Fibroblast of lung (primary cell): ENCODE results near the gene NCAPD2. TPM values are rescaled to one million over a fixed set of nuclear protein-coding genes. Genes with fewer than 3 reads are reported as not detected.

Experiments used
- DNase-seq, 2 donors: peaks; one replicate each; pipeline versions ENCODE4 v3.0.0 to v3.0.0-alpha.2; 2010; ENCODE audit warnings: low read depth in 2 of 2
- H2AFZ ChIP-seq: 2 replicates; pipeline ENCODE4 v1.5.1; 2012; ENCODE audit warnings: low read length, control low read depth, inconsistent platforms
- H3K27ac ChIP-seq: 2 replicates; pipeline ENCODE4 v1.5.1; 2011; ENCODE audit warnings: low read length, control low read depth; ENCODE audit not compliant: insufficient read depth
- H3K27me3 ChIP-seq: 2 replicates; pipeline ENCODE4 v1.5.1; 2011; ENCODE audit warnings: mild to moderate bottlenecking, low read length; ENCODE audit not compliant: control insufficient read depth, insufficient read depth
- H3K36me3 ChIP-seq: 2 replicates; pipeline ENCODE4 v1.5.1; 2011; ENCODE audit warnings: low read length; ENCODE audit not compliant: control insufficient read depth, insufficient read depth
- H3K4me1 ChIP-seq: 2 replicates; pipeline ENCODE4 v1.5.1; 2011; ENCODE audit warnings: low read length; ENCODE audit not compliant: control insufficient read depth, insufficient read depth; ENCODE audit errors: extremely low read depth
- H3K4me2 ChIP-seq: 2 replicates; pipeline ENCODE4 v1.5.1; 2011; ENCODE audit warnings: low read length, control low read depth; ENCODE audit not compliant: insufficient read depth; ENCODE audit errors: extremely low read depth
- H3K4me3 ChIP-seq, 4 experiments: fragments of 200-600 bp in 1 of 4; sonication (generic) in 1 of 4; replicated peaks in 1 of 4; 2 replicates each; pipeline ENCODE4 v1.5.1; 2011 to 2016; ENCODE audit warnings: low read length in 4 of 4, low read depth in 3 of 4, mild to moderate bottlenecking in 3 of 4, control low read depth in 2 of 4, inconsistent platforms in 1 of 4, mixed read lengths in 1 of 4; ENCODE audit not compliant: insufficient read depth in 1 of 4; ENCODE audit errors: control extremely low read depth in 1 of 4
- H3K79me2 ChIP-seq: 2 replicates; pipeline ENCODE4 v1.5.1; 2012; ENCODE audit warnings: mild to moderate bottlenecking, low read length, inconsistent platforms; ENCODE audit not compliant: control insufficient read depth, insufficient read depth
- H3K9ac ChIP-seq: 2 replicates; pipeline ENCODE4 v1.5.1; 2011; ENCODE audit warnings: mild to moderate bottlenecking, low read length, control low read depth; ENCODE audit not compliant: insufficient read depth
- H3K9me3 ChIP-seq: 2 replicates; pipeline ENCODE4 v1.5.1; 2012; ENCODE audit warnings: low read depth, low read length; ENCODE audit not compliant: control insufficient read depth, insufficient read depth
- H4K20me1 ChIP-seq: 2 replicates; pipeline ENCODE4 v1.5.1; 2011; ENCODE audit warnings: low read length; ENCODE audit not compliant: control insufficient read depth, insufficient read depth; ENCODE audit errors: extremely low read depth
- EZH2 ChIP-seq: IDR thresholded peaks from 2 replicates; pipeline ENCODE4 v1.5.1; 2012; ENCODE audit warnings: low read length, control low read depth, mild to moderate bottlenecking; ENCODE audit errors: missing control alignments
- polyA plus RNA-seq, 2 donors: library from polyadenylated mRNA; depleted of rRNA in 1 of 2; stranded (reverse) in 1 of 2; unstranded in 1 of 2; fragments of >200 nt; gene quantifications; 2 replicates each; pipeline ENCODE4 v1.2.1, GENCODE V29; 2011 to 2012; ENCODE audit warnings: missing spikeins in 1 of 2
- total RNA-seq: library from RNA; depleted of rRNA; stranded (reverse); fragments of >200 nt; gene quantifications from 2 replicates; pipeline ENCODE4 v1.2.1, GENCODE V29; 2014
- TF ChIP-seq, protein P1 (sequence below), 2 donors: IDR thresholded peaks in 1 of 2; conservative IDR thresholded peaks in 1 of 2; 1 replicate in 1 of 2; 2 replicates in 1 of 2; pipeline ENCODE4 v1.5.1; 2011 to 2012; ENCODE audit warnings: low read length in 2 of 2, control low read depth in 1 of 2, inconsistent platforms in 1 of 2, low read depth in 1 of 2, mild to moderate bottlenecking in 1 of 2

Gene NCAPD2
- total and polyA plus RNA-seq, 2 donors (not counting 1 experiment from before 2014, with no cell fraction given): 17.2 to 42.3 TPM

DNA sequence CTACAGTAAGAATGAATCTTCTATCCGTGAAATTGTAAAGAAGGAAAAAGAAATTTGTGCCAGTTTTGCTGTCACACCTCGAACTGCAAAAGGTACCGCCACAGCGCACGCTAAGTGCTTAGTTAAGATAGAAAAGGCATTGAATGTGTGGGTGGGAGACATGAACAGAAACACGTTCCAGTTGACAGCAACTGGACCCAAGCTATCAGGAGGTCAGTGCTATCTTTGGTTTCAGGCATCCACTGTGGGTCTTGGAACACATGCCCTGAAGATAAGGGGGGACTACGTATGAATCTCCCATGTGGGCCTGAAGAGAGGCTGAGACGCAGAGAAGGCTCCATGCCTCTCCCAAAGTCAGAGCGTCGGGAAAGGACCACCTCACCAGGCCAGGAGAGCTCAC lies 52.1 kb downstream of the NCAPD2 start:
- TF ChIP-seq, protein P1, sequence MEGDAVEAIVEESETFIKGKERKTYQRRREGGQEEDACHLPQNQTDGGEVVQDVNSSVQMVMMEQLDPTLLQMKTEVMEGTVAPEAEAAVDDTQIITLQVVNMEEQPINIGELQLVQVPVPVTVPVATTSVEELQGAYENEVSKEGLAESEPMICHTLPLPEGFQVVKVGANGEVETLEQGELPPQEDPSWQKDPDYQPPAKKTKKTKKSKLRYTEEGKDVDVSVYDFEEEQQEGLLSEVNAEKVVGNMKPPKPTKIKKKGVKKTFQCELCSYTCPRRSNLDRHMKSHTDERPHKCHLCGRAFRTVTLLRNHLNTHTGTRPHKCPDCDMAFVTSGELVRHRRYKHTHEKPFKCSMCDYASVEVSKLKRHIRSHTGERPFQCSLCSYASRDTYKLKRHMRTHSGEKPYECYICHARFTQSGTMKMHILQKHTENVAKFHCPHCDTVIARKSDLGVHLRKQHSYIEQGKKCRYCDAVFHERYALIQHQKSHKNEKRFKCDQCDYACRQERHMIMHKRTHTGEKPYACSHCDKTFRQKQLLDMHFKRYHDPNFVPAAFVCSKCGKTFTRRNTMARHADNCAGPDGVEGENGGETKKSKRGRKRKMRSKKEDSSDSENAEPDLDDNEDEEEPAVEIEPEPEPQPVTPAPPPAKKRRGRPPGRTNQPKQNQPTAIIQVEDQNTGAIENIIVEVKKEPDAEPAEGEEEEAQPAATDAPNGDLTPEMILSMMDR (conservative IDR thresholded peaks at IDR 0.05 in 1 of 2, IDR thresholded peaks at IDR 0.05 in 1 of 2; ENCODE audit: low read depth in 1 of 2, low read length in 2 of 2): no peak
- TF ChIP-seq EZH2: no peak
- no peaks in the 10 kb centered on the region for H4K20me1 ChIP-seq
- peaks cover 34% of the 10 kb centered on the region for H3K4me1 ChIP-seq
- no peaks in the 10 kb centered on the region for H3K9me3 ChIP-seq
- no peak overlapping the region for H3K4me2 ChIP-seq
- no peak overlapping the region for H3K27ac ChIP-seq
- H3K27me3 ChIP-seq: no peaks in the 10 kb centered on the region
- peaks cover 55% of the 10 kb centered on the region for H3K79me2 ChIP-seq
- no peak overlapping the region for H3K9ac ChIP-seq
- DNase-seq: no peak
- H3K4me3 ChIP-seq: no peak overlapping the region
- H2AFZ ChIP-seq: no peak overlapping the region
- H3K36me3 ChIP-seq: peaks cover 21% of the 10 kb centered on the region

DNA sequence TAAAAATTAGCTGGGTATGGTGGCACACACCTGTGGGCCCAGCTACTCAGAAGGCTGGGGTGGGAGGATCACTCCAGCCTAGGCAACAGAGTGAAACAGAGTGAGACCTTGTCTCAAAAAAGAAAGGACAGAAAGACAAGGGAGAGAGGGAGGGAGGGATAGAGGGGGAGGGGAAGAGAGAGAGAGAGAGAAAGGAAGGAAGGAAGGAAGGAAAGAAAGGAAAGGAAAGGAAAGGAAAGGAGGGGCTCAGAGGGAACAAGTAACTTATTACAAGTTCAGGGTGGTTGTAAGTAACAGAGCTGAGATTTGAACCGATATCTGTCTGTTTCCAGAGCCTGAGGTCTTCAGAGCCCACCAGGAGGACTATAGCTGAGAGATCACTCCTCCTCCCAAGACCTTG lies 53.7 kb downstream of the NCAPD2 start:
- H3K4me1 ChIP-seq: peaks cover 43% of the 10 kb centered on the region
- no peak overlapping the region for H3K9ac ChIP-seq

DNA sequence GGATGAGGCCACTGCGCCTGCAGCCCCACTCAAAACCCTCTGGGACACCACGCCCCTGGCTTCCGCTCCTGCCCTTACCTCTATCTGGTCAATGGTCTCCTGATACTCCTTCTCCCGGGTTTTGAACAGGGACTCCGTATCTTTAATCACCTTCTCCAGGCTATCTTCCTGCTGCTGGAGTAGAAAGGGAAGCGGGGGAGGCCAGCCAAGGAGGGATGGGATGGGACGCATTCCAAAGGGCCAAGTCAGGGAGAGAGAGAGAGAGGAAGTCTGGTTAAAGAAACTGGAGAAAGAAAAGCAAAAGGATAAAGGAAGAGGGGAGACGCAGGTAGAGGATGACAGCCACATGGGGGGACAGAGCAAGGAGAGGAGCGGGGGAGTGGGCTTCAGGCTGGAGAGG lies 54.1 kb downstream of the NCAPD2 start:
- Histone ChIP-seq H3K4me3 (peak overlapping the region in 2 of 4 experiments; percentile 14 to 47), H3K9me3 (no peaks in the 10 kb centered on the region), H3K27ac (peak overlapping the region; percentile 97), H3K4me1 (peaks cover 45% of the 10 kb centered on the region), H3K9ac (peak overlapping the region; percentile 38), H3K4me2 (peak overlapping the region; percentile 85), H3K79me2 (peaks cover 64% of the 10 kb centered on the region), H3K36me3 (peaks cover 18% of the 10 kb centered on the region), H4K20me1 (no peaks in the 10 kb centered on the region), H3K27me3 (no peaks in the 10 kb centered on the region), H2AFZ (no peak overlapping the region)
- DNase-seq: peak; percentile 76 to 90
- no peak for TF ChIP-seq EZH2
- TF ChIP-seq, protein P1 (conservative IDR thresholded peaks at IDR 0.05 in 1 of 2, IDR thresholded peaks at IDR 0.05 in 1 of 2; ENCODE audit: low read depth in 1 of 2, low read length in 2 of 2): no peak

More for the DNA sequence above, 53.7 kb downstream of the NCAPD2 start:
- Histone ChIP-seq H3K4me2 (peak overlapping the region; percentile 85), H3K9me3 (no peaks in the 10 kb centered on the region), H3K79me2 (peaks cover 65% of the 10 kb centered on the region), H3K36me3 (peaks cover 20% of the 10 kb centered on the region), H3K4me3 (peak overlapping the region in 2 of 4 experiments; percentile 14 to 47), H3K27me3 (no peaks in the 10 kb centered on the region), H4K20me1 (no peaks in the 10 kb centered on the region), H3K27ac (peak overlapping the region; percentile 97), H2AFZ (no peak overlapping the region)
- DNase-seq: no peak
- TF ChIP-seq, protein P1 (conservative IDR thresholded peaks at IDR 0.05 in 1 of 2, IDR thresholded peaks at IDR 0.05 in 1 of 2; ENCODE audit: low read depth in 1 of 2, low read length in 2 of 2): no peak
- TF ChIP-seq EZH2: no peak
